PFSK-1 (cell line): ENCODE results near the gene ACIN1.

Source experiments
- POLR2AphosphoS5 ChIP-seq: IDR thresholded peaks from 2 replicates; pipeline ENCODE4 v1.6.1; 2012; ENCODE audit warnings: low read depth, mild to moderate bottlenecking, control low read depth, low read length, moderate library complexity
- TAF1 ChIP-seq: IDR thresholded peaks from 2 replicates; pipeline ENCODE4 v1.6.1; 2012; ENCODE audit warnings: low read length, control low read depth, borderline replicate concordance; ENCODE audit not compliant: insufficient read depth

DNA sequence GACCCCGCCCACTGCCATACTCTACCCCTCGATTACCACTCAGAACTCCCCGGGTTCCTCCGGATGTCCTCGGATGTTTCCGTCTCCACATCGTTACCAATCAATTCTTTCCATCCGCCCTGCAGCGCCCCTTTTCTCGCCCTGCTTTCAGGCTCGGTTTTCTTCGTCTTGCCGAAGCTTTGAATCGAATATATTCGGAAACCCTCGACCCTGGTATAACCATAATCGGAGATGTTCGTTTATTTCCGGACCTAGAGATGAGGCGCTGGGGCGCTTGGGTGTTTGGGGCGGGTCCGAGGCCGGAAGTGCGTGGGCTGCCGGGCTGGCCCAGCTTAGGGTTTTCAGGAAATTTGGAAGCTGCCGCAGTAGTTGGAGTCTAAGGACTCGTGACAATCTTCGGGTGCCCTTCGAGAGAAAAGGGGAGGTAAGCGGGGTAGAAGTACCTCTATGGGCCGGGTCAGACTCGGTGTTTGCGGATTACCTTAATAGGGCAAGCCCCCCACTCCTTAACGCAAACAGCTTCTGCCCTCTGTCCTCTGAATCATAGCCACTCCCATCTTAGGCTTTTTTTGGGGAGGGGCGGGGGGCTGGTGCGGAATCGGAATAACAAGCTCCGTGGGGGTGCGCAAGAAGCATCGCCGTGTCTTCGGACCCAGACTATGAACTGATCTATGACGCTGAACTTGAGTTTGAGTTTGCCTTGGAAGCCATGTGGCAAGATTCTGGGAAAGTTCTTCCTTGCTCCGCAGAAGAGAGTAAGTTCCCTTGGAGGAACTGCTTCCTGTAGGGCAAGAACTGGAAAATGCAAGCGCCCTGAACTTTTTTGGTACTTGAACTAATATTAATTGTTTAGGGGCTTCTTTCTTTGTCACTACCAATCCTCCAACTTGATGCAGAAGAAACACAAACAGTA lies 516 bp upstream of the ACIN1 start, which contains the start of gene C14orf119:
- TF ChIP-seq TAF1, result peak; percentile 49; the same call in 1 of the 2 replicates
- TF ChIP-seq POLR2AphosphoS5, result no peak; the same call in 1 of the 2 replicates
